ENCODE data around the gene STOML2. TPM values are rescaled to one million over a fixed set of nuclear protein-coding genes. Genes with fewer than 3 reads are reported as not detected.
A peak's percentile ranks its signal among the peaks of the same experiment; 100 is the strongest.

Gene STOML2
- total and polyA plus RNA-seq, 9 of the 15 experiments (the other 6 are each of a cell fraction or from before 2014, with no cell fraction given), result 110 to 220 (median 174) TPM

DNA sequence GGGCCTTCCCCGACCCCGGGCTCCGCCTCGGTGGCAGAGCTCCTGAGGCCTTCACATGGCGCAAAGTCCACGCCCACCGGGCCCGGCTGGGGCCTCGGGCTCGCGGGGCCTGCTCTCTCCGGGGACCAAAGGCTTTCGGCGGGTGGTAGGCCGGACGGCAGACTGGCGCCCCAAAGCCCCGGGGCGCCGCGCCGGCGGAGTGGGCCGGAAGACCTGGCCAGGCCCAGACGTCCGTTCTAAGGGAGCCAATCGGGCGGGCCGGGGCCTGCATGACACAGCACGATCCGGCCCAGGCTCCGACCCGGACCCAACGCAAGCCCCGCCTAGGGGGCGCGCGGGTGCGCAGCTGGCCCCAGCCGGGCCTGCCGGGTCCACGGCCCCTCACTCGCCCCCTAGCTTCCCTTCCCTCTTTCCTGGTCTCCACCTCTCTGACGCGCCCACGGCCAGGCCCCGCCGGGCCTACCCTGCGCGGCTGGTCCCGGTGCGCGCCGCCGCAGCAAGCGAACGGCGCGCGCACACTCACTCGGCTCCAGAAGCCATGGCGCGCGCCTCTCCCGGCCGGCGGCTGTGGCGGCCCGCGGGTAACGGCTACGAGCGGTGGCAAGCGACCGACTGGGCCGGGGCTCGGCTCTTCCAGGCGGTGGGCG lies 31.0 kb downstream of the STOML2 start (continued):
- peak; percentile 56 for TF ChIP-seq REST (IDR thresholded peaks at IDR 0.05; ENCODE audit: borderline replicate concordance)
- peak; percentile 15; the same call in 1 of the 2 replicates for TF ChIP-seq REST (CRISPR knock-in tag; IDR thresholded peaks at IDR 0.05; ENCODE audit: low read depth)
- TF ChIP-seq ZBTB26 (CRISPR knock-in tag; IDR thresholded peaks at IDR 0.05), result no peak
- TF ChIP-seq NR4A1 (CRISPR knock-in tag; IDR thresholded peaks at IDR 0.05), result no peak
- peak; percentile 61; the same call in 1 of the 2 replicates for TF ChIP-seq NR4A1 (tag; IDR thresholded peaks at IDR 0.05)
- TF ChIP-seq, protein P1, sequence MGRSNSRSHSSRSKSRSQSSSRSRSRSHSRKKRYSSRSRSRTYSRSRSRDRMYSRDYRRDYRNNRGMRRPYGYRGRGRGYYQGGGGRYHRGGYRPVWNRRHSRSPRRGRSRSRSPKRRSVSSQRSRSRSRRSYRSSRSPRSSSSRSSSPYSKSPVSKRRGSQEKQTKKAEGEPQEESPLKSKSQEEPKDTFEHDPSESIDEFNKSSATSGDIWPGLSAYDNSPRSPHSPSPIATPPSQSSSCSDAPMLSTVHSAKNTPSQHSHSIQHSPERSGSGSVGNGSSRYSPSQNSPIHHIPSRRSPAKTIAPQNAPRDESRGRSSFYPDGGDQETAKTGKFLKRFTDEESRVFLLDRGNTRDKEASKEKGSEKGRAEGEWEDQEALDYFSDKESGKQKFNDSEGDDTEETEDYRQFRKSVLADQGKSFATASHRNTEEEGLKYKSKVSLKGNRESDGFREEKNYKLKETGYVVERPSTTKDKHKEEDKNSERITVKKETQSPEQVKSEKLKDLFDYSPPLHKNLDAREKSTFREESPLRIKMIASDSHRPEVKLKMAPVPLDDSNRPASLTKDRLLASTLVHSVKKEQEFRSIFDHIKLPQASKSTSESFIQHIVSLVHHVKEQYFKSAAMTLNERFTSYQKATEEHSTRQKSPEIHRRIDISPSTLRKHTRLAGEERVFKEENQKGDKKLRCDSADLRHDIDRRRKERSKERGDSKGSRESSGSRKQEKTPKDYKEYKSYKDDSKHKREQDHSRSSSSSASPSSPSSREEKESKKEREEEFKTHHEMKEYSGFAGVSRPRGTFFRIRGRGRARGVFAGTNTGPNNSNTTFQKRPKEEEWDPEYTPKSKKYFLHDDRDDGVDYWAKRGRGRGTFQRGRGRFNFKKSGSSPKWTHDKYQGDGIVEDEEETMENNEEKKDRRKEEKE (IDR thresholded peaks at IDR 0.05; ENCODE audit: borderline replicate concordance in 1 of 2, control insufficient read depth in 1 of 2, low read depth in 2 of 2, low read length in 1 of 2), result no peak
- TF ChIP-seq SMC3 (conservative IDR thresholded peaks at IDR 0.05; ENCODE audit: insufficient read depth, low read depth, low read length), result no peak
- TF ChIP-seq CBX1 (IDR thresholded peaks at IDR 0.05; ENCODE audit: low read depth), result 0 out of 2 replicates have a peak, but pooled peaks have one; percentile 13
- peak; percentile 51 for TF ChIP-seq RBBP5 (IDR thresholded peaks at IDR 0.05; ENCODE audit: borderline replicate concordance, insufficient read depth, low read length, poor library complexity, severe bottlenecking)
- no peak for TF ChIP-seq POLR3A (IDR thresholded peaks at IDR 0.05; ENCODE audit: borderline replicate concordance, extremely low read depth, insufficient read depth, insufficient read length)
- TF ChIP-seq, protein P2, sequence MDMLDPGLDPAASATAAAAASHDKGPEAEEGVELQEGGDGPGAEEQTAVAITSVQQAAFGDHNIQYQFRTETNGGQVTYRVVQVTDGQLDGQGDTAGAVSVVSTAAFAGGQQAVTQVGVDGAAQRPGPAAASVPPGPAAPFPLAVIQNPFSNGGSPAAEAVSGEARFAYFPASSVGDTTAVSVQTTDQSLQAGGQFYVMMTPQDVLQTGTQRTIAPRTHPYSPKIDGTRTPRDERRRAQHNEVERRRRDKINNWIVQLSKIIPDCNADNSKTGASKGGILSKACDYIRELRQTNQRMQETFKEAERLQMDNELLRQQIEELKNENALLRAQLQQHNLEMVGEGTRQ (CRISPR knock-in tag; IDR thresholded peaks at IDR 0.05), result no peak
- TF ChIP-seq HLTF (IDR thresholded peaks at IDR 0.05), result no peak
- TF ChIP-seq KLF1 (tag; IDR thresholded peaks at IDR 0.05), result no peak
- no peak for TF ChIP-seq HDAC6 (IDR thresholded peaks at IDR 0.05; ENCODE audit: low read depth, low read length)
